HepG2 (cell line): ENCODE data around the gene SPRED2. TPM values are rescaled to one million over a fixed set of nuclear protein-coding genes. Genes with fewer than 3 reads are reported as not detected.

Source experiments
- HMGA1 ChIP-seq: sonication (generic); formaldehyde crosslinking; conservative IDR thresholded peaks from 2 replicates; pipeline ENCODE4 v1.4.0; 2020; ENCODE audit warnings: missing genetic modification reagents
- IKZF4 ChIP-seq: sonication (generic); formaldehyde crosslinking; IDR thresholded peaks from 2 replicates; pipeline ENCODE4 v1.5.1; 2020; ENCODE audit warnings: borderline replicate concordance, mild to moderate bottlenecking, low read depth, missing genetic modification reagents; ENCODE audit errors: not compliant biosample characterization
- KIAA2018 ChIP-seq: sonication (generic); formaldehyde crosslinking; IDR thresholded peaks from 2 replicates; pipeline ENCODE4 v1.5.0; 2020; ENCODE audit warnings: mild to moderate bottlenecking, missing genetic modification reagents, borderline replicate concordance
- RFXANK ChIP-seq: IDR thresholded peaks from 2 replicates; pipeline ENCODE4 v1.6.1; 2016
- SALL2 ChIP-seq: sonication (generic); formaldehyde crosslinking; IDR thresholded peaks from 2 replicates; pipeline ENCODE4 v1.8.1; 2023; ENCODE audit warnings: mild to moderate bottlenecking, missing genetic modification reagents, inconsistent platforms
- TFE3 ChIP-seq: IDR thresholded peaks from 2 replicates; pipeline ENCODE4 v1.6.1; 2016
- WIZ ChIP-seq: sonication (generic); formaldehyde crosslinking; IDR thresholded peaks from 2 replicates; pipeline ENCODE4 v1.5.1; 2020; ENCODE audit warnings: mild to moderate bottlenecking, missing genetic modification reagents
- ZMAT3 ChIP-seq: sonication (generic); formaldehyde crosslinking; conservative IDR thresholded peaks from 2 replicates; pipeline ENCODE4 v1.7.0; 2021; ENCODE audit warnings: missing genetic modification reagents
- ZMYM4 ChIP-seq: sonication (generic); formaldehyde crosslinking; IDR thresholded peaks from 2 replicates; pipeline ENCODE4 v1.8.1; 2023; ENCODE audit warnings: mild to moderate bottlenecking, missing genetic modification reagents
- ZNF367 ChIP-seq: sonication (generic); formaldehyde crosslinking; IDR thresholded peaks from 2 replicates; pipeline ENCODE4 v1.4.0; 2020; ENCODE audit warnings: missing genetic modification reagents, borderline replicate concordance
- ZNF468 ChIP-seq: sonication (generic); formaldehyde crosslinking; IDR thresholded peaks from 2 replicates; pipeline ENCODE4 v1.8.0; 2022; ENCODE audit warnings: mild to moderate bottlenecking, moderate library complexity, missing genetic modification reagents
- ZNF484 ChIP-seq: sonication (generic); formaldehyde crosslinking; IDR thresholded peaks from 2 replicates; pipeline ENCODE4 v1.5.1; 2020; ENCODE audit warnings: mild to moderate bottlenecking, low read depth, missing genetic modification reagents, borderline replicate concordance
- ZNF496 ChIP-seq: sonication (generic); formaldehyde crosslinking; IDR thresholded peaks from 2 replicates; pipeline ENCODE4 v1.8.1; 2023; ENCODE audit warnings: mild to moderate bottlenecking, moderate library complexity, missing genetic modification reagents; ENCODE audit not compliant: insufficient replicate concordance
- ZNF530 ChIP-seq: sonication (generic); formaldehyde crosslinking; IDR thresholded peaks from 2 replicates; pipeline ENCODE4 v1.5.0; 2020; ENCODE audit warnings: low read depth, mild to moderate bottlenecking, missing genetic modification reagents
- ZNF724P ChIP-seq: sonication (generic); formaldehyde crosslinking; IDR thresholded peaks from 2 replicates; pipeline ENCODE4 v1.8.0; 2022; ENCODE audit warnings: missing genetic modification reagents, borderline replicate concordance
- polyA plus RNA-seq, 8 experiments: library from polyadenylated mRNA; depleted of rRNA in 3 of 8; stranded (reverse) in 7 of 8; unstranded in 1 of 8; fragments of >200 nt; fragmentation: Illumina TruSeq in 4 of 8; extraction: Trizol in 4 of 8; gene quantifications; 2 replicates each; pipeline versions ENCODE4 v1.2.1 to v1.2.3, GENCODE V29; 2011 to 2016; ENCODE audit warnings: low read depth in 4 of 8, missing spikeins in 1 of 8, mixed read lengths in 1 of 8; ENCODE audit not compliant: insufficient read depth in 1 of 8
- total RNA-seq, 5 experiments: library from RNA; depleted of rRNA; stranded (reverse); fragments of >200 nt; fragmentation: Illumina TruSeq; extraction: Trizol; gene quantifications; 2 replicates each; pipeline ENCODE4 v1.2.3, GENCODE V29; 2016; ENCODE audit warnings: low read depth in 1 of 5
- TF ChIP-seq, protein P1 (sequence below): sonication (generic); formaldehyde crosslinking; IDR thresholded peaks from 2 replicates; pipeline ENCODE4 v1.5.1; 2020; ENCODE audit warnings: mild to moderate bottlenecking, missing genetic modification reagents

Gene SPRED2
- total and polyA plus RNA-seq, 2 of the 13 experiments (the other 11 are each of a cell fraction or from before 2014, with no cell fraction given), result 13.0 to 37.0 TPM

GRCh38 chr2:65431421-65432226 is 775 bp downstream of the SPRED2 start (continued):
- TF ChIP-seq ZNF496 (no peak), SALL2 (CRISPR knock-in tag) (peak; percentile 5; the same call in 1 of the 2 replicates), RFXANK (CRISPR knock-in tag) (no peak), ZNF468 (no peak), HMGA1 (CRISPR knock-in tag) (no peak), ZNF484 (no peak), WIZ (CRISPR knock-in tag) (no peak), ZMAT3 (CRISPR knock-in tag) (no peak), ZNF724P (CRISPR knock-in tag) (no peak), TFE3 (no peak), KIAA2018 (CRISPR knock-in tag) (no peak), ZNF530 (no peak), ZMYM4 (CRISPR knock-in tag) (peak; percentile 23; the same call in 1 of the 2 replicates), ZNF367 (CRISPR knock-in tag) (0 out of 2 replicates have a peak, but pooled peaks have one; percentile 45), IKZF4 (CRISPR knock-in tag) (peak; percentile 6)
- TF ChIP-seq, protein P1, sequence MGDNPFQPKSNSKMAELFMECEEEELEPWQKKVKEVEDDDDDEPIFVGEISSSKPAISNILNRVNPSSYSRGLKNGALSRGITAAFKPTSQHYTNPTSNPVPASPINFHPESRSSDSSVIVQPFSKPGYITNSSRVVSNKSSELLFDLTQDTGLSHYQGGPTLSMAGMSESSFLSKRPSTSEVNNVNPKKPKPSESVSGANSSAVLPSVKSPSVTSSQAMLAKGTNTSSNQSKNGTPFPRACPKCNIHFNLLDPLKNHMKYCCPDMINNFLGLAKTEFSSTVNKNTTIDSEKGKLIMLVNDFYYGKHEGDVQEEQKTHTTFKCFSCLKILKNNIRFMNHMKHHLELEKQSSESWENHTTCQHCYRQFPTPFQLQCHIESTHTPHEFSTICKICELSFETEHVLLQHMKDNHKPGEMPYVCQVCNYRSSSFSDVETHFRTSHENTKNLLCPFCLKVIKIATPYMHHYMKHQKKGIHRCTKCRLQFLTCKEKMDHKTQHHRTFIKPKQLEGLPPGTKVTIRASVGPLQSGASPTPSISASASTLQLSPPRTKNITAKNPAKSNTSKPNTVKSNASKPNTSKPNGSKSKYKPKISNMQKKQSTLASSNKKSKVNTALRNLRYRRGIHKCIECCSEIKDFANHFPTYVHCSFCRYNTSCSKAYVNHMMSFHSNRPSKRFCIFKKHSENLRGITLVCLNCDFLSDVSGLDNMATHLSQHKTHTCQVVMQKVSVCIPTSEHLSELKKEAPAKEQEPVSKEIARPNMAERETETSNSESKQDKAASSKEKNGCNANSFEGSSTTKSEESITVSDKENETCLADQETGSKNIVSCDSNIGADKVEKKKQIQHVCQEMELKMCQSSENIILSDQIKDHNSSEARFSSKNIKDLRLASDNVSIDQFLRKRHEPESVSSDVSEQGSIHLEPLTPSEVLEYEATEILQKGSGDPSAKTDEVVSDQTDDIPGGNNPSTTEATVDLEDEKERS (CRISPR knock-in tag), result no peak
